Activated naive CD8-positive, alpha-beta T cell treated with anti-CD3 and anti-CD28 coated beads for 36 hours (primary cell): ENCODE results near the gene PTCRA. TPM values are rescaled to one million over a fixed set of nuclear protein-coding genes. Genes with fewer than 3 reads are reported as not detected.
"Not testable (repeated sequence)": the region's sequence is repeated elsewhere in the genome, so short reads cannot be mapped to it uniquely, and the experiment has no call there.

Experiments
- DNase-seq: peaks from one replicate; pipeline ENCODE4 v3.0.0; 2021
- H3K27ac Mint-ChIP-seq: one replicate; pipeline ENCODE4 v1.8.0; 2022; ENCODE audit warnings: mild to moderate bottlenecking, moderate library complexity, mixed read lengths
- H3K27me3 Mint-ChIP-seq: one replicate; pipeline ENCODE4 v1.8.0; 2022; ENCODE audit warnings: mild to moderate bottlenecking, mixed read lengths
- H3K36me3 Mint-ChIP-seq: one replicate; pipeline ENCODE4 v1.8.0; 2021; ENCODE audit warnings: mild to moderate bottlenecking, mixed read lengths
- H3K4me1 Mint-ChIP-seq: one replicate; pipeline ENCODE4 v1.8.0; 2021; ENCODE audit warnings: mixed read lengths
- H3K4me3 Mint-ChIP-seq: one replicate; pipeline ENCODE4 v1.8.0; 2022; ENCODE audit warnings: mild to moderate bottlenecking, moderate library complexity, mixed read lengths
- H3K9me3 Mint-ChIP-seq: one replicate; pipeline ENCODE4 v1.8.0; 2022; ENCODE audit warnings: mixed read lengths
- total RNA-seq, 2 experiments: library from RNA; stranded (reverse); gene quantifications; one replicate each; pipeline ENCODE4 v1.2.3, GENCODE V29; 2021

Gene PTCRA
- total RNA-seq, 2 experiments from 2014 or later, result not detected

DNA sequence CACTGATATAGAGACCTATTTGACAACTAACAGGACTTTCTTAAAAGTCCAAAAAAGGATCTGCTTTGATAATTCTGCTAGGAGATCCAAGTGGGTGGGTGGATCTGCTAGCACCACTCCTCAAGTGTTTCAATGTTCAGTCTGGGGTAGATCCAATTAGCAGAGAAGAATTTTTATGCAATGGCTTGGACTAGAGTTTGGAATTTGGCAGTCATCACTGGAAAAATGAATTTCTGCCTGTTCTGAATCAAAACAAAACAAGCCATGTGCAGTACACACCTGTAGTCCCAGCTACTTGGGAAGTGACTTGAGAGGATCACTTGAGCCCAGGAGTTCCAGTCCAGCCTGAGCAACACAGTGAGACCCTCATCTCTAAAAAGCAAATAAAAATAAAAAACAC lies 32.1 kb downstream of the PTCRA start:
- no peak overlapping the region for H3K4me3 Mint-ChIP-seq
- no peak overlapping the region for H3K27ac Mint-ChIP-seq
- H3K36me3 Mint-ChIP-seq, result peaks cover 14% of the 10 kb centered on the region
- H3K4me1 Mint-ChIP-seq, result no peaks in the 10 kb centered on the region
- no peaks in the 10 kb centered on the region for H3K27me3 Mint-ChIP-seq
- no peak for DNase-seq
- no peaks in the 10 kb centered on the region for H3K9me3 Mint-ChIP-seq

- no peaks in the 10 kb centered on the region for H3K27me3 Mint-ChIP-seq
- peaks cover 4% of the 10 kb centered on the region for H3K36me3 Mint-ChIP-seq
- H3K9me3 Mint-ChIP-seq, result no peaks in the 10 kb centered on the region
- H3K4me1 Mint-ChIP-seq, result no peaks in the 10 kb centered on the region
- no peak for DNase-seq
- no peak overlapping the region for H3K27ac Mint-ChIP-seq
- H3K4me3 Mint-ChIP-seq, result no peak overlapping the region
These were observed 36.5 kb downstream of the PTCRA start for GRCh38 chr6:42952389-42952788.

DNA sequence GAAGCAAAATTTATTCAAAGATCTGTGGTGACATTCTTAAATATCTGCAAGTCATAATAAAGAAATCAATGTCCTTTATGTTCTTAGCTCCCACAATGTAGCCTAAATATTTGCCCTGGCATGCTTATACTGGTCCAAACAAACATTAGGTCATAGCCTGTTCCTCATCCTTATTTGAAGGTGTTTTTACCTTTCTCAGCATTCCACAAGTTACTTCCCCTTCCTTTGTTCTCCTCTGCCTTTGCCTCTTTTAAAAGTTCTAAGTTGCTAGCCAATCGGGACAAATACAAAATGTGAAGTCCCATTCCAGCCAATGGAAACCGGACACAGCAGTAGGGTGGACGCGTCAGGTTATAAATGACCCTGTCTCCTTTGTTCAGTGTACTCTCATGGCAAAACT lies 38.6 kb downstream of the PTCRA start:
- not testable (repeated sequence) for DNase-seq, H3K36me3 Mint-ChIP-seq, H3K4me1 Mint-ChIP-seq, H3K27me3 Mint-ChIP-seq, H3K4me3 Mint-ChIP-seq, H3K27ac Mint-ChIP-seq, H3K9me3 Mint-ChIP-seq

- H3K9me3 Mint-ChIP-seq, result no peaks in the 10 kb centered on the region
- no peak for DNase-seq
- no peak overlapping the region for H3K4me3 Mint-ChIP-seq
- no peaks in the 10 kb centered on the region for H3K27me3 Mint-ChIP-seq
- H3K27ac Mint-ChIP-seq, result no peak overlapping the region
- peaks cover 8% of the 10 kb centered on the region for H3K4me1 Mint-ChIP-seq
- H3K36me3 Mint-ChIP-seq, result peaks cover 7% of the 10 kb centered on the region
These were observed 42.3 kb downstream of the PTCRA start for GRCh38 chr6:42958125-42958524.

- no peak for DNase-seq
- peaks cover 9% of the 10 kb centered on the region for H3K36me3 Mint-ChIP-seq
- H3K4me1 Mint-ChIP-seq, result peaks cover 8% of the 10 kb centered on the region
- peak overlapping the region; percentile 68 for H3K4me3 Mint-ChIP-seq
- H3K9me3 Mint-ChIP-seq, result no peaks in the 10 kb centered on the region
- H3K27ac Mint-ChIP-seq, result no peak overlapping the region
- no peaks in the 10 kb centered on the region for H3K27me3 Mint-ChIP-seq
These were observed 44.0 kb downstream of the PTCRA start for GRCh38 chr6:42959917-42960242.

DNA sequence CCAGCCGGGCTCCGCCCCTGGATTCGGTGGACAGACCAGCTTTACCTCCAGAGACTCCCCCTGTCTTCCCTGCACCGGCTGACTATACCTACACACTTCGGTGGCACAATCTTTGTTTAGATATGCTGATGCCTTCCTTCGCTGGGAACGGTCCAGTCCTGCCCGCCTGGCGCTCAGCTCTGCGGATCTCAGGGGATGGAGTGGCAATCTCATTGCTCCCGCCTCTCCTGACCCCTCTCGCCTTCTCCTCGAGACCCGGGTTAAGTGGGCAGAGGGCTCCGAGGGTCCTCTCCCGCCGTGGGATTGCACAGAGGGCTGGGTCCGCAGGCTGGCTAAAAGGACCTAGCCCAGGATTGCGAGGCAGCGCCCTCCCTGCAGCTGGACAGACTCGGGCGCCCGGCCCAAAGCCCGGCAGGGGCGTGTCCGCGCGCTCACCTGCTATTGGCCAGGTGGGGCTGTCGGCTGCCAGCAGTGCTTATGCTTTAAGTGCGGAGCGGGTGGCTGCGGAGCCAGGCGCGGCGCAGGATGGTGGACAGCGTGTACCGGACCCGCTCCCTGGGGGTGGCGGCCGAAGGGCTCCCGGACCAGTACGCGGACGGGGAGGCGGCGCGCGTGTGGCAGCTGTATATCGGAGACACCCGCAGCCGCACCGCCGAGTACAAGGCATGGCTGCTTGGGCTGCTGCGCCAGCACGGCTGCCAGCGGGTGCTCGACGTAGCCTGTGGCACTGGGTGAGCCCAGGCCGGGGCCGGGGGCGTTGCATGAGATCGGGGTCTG lies 44.6 kb downstream of the PTCRA start, which contains the start of gene GNMT:
GNMT (plus strand) TSS at position 512 of the 777 bp plus-strand sequence; CDS start at position 526, 14 bp downstream.
- Mint-ChIP-seq H3K4me1 (peaks cover 8% of the 10 kb centered on the region), H3K27ac (no peak within 1 kb of the TSS), H3K9me3 (no peaks in the 10 kb centered on the region), H3K27me3 (no peaks in the 10 kb centered on the region), H3K36me3 (peaks cover 9% of the 10 kb centered on the region), H3K4me3 (peak within 1 kb of the TSS; percentile 68)
- peak; percentile 48 for DNase-seq

- H3K27me3 Mint-ChIP-seq, result no peaks in the 10 kb centered on the region
- H3K4me3 Mint-ChIP-seq, result no peak overlapping the region
- no peaks in the 10 kb centered on the region for H3K9me3 Mint-ChIP-seq
- no peak overlapping the region for H3K27ac Mint-ChIP-seq
- peaks cover 9% of the 10 kb centered on the region for H3K36me3 Mint-ChIP-seq
- peaks cover 8% of the 10 kb centered on the region for H3K4me1 Mint-ChIP-seq
- no peak for DNase-seq
These were observed 45.2 kb downstream of the PTCRA start for GRCh38 chr6:42961020-42961470.

GRCh38 chr6:42962096-42962495 lies 46.2 kb downstream of the PTCRA start:
- H3K9me3 Mint-ChIP-seq, result no peaks in the 10 kb centered on the region
- H3K36me3 Mint-ChIP-seq, result peaks cover 11% of the 10 kb centered on the region
- no peak overlapping the region for H3K27ac Mint-ChIP-seq
- DNase-seq, result no peak
- peaks cover 8% of the 10 kb centered on the region for H3K4me1 Mint-ChIP-seq
- no peaks in the 10 kb centered on the region for H3K27me3 Mint-ChIP-seq
- no peak overlapping the region for H3K4me3 Mint-ChIP-seq

DNA sequence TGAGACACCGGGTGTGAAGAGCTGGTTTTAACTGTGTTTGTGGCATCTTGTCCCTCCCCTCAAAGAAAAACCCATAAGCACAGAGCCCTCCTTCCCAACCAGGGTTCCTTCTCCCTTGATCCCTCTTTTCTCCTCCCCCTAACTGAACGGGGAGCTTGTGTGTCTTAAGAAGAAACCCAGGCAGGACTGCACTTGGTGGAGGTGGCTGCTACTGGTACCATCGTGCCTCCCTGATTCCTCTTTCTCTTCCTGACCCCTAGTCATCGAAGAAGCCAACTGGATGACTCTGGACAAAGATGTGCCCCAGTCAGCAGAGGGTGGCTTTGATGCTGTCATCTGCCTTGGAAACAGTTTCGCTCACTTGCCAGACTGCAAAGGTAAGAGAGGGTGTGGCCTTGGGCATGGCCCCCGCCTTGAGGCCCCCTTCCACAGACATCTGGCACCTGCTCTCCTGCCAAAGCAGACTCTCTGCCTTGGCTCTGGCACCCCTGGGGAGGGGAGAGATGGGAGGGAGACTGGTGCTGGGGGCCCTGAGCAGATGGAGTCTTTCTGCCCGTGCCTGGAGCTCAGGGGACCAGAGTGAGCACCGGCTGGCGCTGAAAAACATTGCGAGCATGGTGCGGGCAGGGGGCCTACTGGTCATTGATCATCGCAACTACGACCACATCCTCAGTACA lies 46.8 kb downstream of the PTCRA start:
- Mint-ChIP-seq H3K27ac (no peak overlapping the region), H3K4me3 (no peak overlapping the region), H3K36me3 (peaks cover 11% of the 10 kb centered on the region), H3K4me1 (peaks cover 8% of the 10 kb centered on the region), H3K27me3 (no peaks in the 10 kb centered on the region), H3K9me3 (no peaks in the 10 kb centered on the region)
- DNase-seq, result no peak

DNA sequence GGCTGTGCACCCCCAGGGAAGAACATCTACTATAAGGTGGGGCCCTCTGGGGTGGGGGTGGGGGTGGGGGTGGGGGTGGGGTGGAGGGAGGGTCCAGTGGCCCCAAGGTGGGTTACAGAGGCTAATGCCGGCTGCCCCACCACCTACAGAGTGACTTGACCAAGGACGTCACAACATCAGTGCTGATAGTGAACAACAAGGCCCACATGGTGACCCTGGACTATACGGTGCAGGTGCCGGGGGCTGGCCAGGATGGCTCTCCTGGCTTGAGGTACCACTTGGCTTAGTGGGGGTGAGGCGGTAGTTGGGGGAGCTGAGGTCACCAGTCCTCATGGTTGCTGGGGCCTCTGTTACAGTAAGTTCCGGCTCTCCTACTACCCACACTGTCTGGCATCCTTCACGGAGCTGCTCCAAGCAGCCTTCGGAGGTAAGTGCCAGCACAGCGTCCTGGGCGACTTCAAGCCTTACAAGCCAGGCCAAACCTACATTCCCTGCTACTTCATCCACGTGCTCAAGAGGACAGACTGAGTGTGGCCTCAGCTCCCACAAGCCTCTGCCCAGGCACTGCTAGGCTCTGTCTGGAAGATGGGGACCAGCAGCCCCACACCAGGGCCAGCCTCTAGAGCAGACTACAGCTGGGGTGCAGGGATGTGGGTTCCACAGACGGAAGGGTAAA lies 47.5 kb downstream of the PTCRA start:
- Mint-ChIP-seq H3K27ac (no peak overlapping the region), H3K27me3 (no peaks in the 10 kb centered on the region), H3K9me3 (no peaks in the 10 kb centered on the region), H3K4me3 (no peak overlapping the region), H3K4me1 (peaks cover 8% of the 10 kb centered on the region), H3K36me3 (peaks cover 11% of the 10 kb centered on the region)
- DNase-seq, result no peak

DNA sequence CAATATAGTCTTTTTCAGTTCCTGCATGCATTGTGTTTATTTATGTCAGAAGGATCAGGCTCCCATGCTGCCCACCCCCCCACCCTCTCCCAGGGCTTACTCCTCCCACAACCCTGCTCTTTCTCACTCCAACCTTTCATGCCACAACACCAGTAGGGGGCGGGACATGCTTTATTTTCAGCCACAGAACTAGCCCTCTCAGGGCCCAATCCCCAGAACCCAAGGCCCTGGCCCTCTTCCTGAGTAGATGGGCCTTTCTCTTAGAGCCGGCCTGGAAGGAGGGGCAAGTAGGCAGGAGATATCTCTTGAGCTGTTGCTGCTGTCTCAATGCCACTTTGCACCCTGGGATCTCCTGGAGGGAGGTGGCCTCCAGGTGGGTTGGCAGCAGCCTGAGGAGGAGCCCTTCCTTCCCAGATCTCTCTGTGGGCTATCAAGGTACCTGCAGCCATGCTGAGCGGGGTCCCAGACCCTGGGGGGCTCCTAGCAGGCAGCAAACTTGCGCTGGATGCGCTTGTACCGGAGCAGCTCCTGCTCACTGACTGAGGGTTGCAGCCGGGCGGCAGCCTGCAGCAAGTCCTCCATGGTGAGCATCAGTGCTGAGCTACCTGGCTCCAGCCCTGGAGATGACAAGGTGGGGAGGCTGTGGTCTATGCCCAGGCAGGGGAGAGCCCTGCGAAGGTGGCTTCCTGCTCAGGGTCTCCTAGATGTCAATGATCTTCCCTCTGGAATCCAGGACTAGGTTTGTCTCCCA lies 48.2 kb downstream of the PTCRA start:
- no peaks in the 10 kb centered on the region for H3K27me3 Mint-ChIP-seq
- peak; percentile 29 for DNase-seq
- peaks cover 8% of the 10 kb centered on the region for H3K4me1 Mint-ChIP-seq
- no peak overlapping the region for H3K27ac Mint-ChIP-seq
- peaks cover 11% of the 10 kb centered on the region for H3K36me3 Mint-ChIP-seq
- no peak overlapping the region for H3K4me3 Mint-ChIP-seq
- no peaks in the 10 kb centered on the region for H3K9me3 Mint-ChIP-seq

DNA sequence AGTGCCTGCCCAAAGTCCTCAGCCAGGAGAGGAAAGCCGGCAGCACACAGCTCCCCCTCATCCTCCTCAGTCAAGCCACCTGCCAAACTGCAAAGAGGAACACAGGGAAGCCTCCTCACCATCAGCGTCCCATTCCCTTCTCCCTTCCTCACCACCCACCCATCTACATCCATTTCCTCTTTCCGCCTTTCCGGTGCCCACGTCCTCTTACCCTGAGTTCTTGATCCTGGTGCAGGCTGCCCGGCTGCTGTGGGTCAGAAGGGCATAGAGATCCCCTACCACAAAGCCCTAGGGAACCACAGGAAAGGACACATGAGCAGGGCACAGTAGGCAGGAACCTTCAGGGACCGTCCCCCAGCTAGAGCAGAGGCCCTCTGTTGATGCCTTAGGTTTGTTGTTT lies 50.7 kb downstream of the PTCRA start:
- H3K9me3 Mint-ChIP-seq, result no peaks in the 10 kb centered on the region
- no peak overlapping the region for H3K27ac Mint-ChIP-seq
- H3K36me3 Mint-ChIP-seq, result peaks cover 12% of the 10 kb centered on the region
- H3K27me3 Mint-ChIP-seq, result no peaks in the 10 kb centered on the region
- peaks cover 15% of the 10 kb centered on the region for H3K4me1 Mint-ChIP-seq
- DNase-seq, result no peak
- no peak overlapping the region for H3K4me3 Mint-ChIP-seq

DNA sequence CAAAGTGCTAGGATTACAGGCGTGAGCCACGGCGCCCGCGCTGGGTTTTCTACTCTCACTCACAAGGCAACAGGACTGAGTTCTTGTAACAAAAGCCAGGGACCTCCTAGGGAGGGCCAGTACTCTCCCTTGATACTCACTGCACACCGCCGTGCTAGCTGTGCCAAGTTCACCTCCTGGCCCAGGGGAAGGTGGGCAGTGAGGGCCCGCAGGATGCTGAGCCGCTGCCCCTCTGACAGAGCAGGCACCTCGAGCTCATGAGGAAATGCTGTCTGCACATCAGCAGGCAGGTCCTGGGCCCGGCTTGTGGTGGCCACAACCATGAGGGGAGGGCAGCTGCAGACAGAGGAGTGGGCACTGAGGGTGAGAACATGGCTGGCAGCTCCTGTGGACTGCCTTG lies 51.4 kb downstream of the PTCRA start:
- no peaks in the 10 kb centered on the region for H3K9me3 Mint-ChIP-seq
- peaks cover 17% of the 10 kb centered on the region for H3K4me1 Mint-ChIP-seq
- no peak overlapping the region for H3K27ac Mint-ChIP-seq
- no peak for DNase-seq
- peaks cover 6% of the 10 kb centered on the region for H3K36me3 Mint-ChIP-seq
- H3K4me3 Mint-ChIP-seq, result no peak overlapping the region
- no peaks in the 10 kb centered on the region for H3K27me3 Mint-ChIP-seq

GRCh38 chr6:42968126-42968701 lies 52.4 kb downstream of the PTCRA start:
- H3K27me3 Mint-ChIP-seq, result no peaks in the 10 kb centered on the region
- H3K9me3 Mint-ChIP-seq, result no peaks in the 10 kb centered on the region
- H3K36me3 Mint-ChIP-seq, result peaks cover 8% of the 10 kb centered on the region
- H3K4me1 Mint-ChIP-seq, result peaks cover 17% of the 10 kb centered on the region
- DNase-seq, result no peak
- no peak overlapping the region for H3K4me3 Mint-ChIP-seq
- H3K27ac Mint-ChIP-seq, result no peak overlapping the region
